HG03378 (cell line): ENCODE data around the gene LYPLA2.
"Not testable (repeated sequence)": the region's sequence is repeated elsewhere in the genome, so short reads cannot be mapped to it uniquely, and the experiment has no call there.

Experiments used
- ATAC-seq: cut with Tn5 transposase; IDR thresholded peaks from one replicate; pipeline ENCODE4 v1.9.1; 2021; ENCODE audit warnings: mild to moderate bottlenecking, moderate library complexity; ENCODE audit not compliant: unreplicated experiment

LYPLA2 gene

GRCh38 chr1:23777979-23778814 is 12.7 kb upstream of the LYPLA2 start, which contains the start of gene PITHD1:
Gene PITHD1 (plus strand): TSS chr1:23778418. CDS start chr1:23778516, 98 bp downstream.
- ATAC-seq = no peak

DNA sequence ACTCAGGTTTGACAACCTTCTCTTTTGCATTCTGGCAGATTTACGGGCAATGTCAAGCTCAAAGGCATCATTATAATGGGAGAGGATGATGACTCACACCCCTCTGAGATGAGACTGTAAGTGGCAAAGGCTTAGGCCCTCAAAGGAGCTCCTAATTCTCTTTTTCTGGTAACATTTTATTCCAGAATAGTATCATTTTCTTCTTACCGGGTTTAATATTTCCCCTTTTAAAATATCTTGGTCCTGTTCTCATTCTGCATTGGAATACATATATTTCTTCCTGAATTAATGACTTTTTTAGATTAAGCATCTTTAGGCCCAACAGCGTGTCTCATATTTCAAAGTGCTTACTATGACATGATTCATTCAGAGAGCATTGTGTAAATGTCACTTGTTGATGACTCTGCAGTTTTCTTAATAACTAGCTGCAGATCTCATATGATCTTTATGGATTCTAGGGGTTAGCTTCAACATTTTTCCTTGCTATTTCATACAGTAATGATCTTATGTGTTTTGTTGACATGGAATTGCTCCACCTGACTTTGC is 11.0 kb upstream of the LYPLA2 start:
- ATAC-seq = no peak

- not testable (repeated sequence) for ATAC-seq
Measured at GRCh38 chr1:23783141-23783540, 7.8 kb upstream of the LYPLA2 start.

GRCh38 chr1:23784846-23785245 is 6.1 kb upstream of the LYPLA2 start:
- ATAC-seq = no peak

GRCh38 chr1:23787701-23788100 is 3.2 kb upstream of the LYPLA2 start:
- ATAC-seq = no peak

DNA sequence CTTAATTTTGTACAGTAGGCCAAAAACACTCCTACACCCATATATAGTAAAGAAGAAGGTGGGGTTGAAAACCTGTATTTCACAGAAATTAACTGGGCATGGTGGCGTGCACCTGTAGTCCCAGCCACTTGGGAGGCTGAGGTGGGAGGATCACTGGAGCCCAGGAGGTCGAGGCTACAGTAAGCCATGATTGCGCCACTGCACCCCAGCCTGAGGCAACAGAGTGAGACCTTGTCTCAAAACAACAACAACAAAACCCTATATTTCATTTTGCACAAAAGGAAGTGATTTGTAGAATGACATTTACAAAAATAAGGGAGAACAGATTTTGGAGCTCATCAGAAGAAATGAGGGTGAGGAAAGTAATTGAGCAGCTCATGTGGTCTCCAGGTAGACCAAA is 2.2 kb upstream of the LYPLA2 start:
- no peak for ATAC-seq

DNA sequence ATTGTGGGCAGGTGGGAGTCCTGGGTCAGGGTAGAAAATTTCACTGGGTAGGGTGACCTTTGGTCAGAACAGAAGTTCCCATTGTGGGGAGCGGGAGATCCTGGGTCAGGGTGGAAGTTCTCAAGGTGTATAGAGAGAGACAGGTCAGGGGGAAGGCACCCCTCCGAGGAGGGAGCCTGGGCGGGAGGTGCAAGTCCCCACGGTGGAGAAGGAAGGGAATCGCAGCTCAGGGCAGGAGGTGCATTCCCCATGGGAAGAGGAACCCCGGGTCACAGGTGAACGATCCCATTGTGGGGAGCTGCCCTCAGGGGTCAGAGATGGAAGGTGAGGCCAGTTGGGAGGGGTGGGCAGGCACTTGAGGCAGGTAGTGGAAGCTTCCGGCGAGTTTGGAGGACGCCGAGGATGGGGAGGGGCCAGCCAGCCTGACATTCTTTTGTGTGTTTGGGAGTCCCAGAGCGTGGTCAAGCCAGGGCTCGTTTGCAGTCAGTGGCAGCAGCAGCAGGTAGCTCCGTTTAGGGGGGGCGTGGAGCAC is 637 bp downstream of the LYPLA2 start:
- no peak for ATAC-seq

- no peak for ATAC-seq
Measured at GRCh38 chr1:23792151-23792945, 1.4 kb downstream of the LYPLA2 start.

GRCh38 chr1:23793018-23793781 is 2.3 kb downstream of the LYPLA2 start:
- ATAC-seq = no peak

DNA sequence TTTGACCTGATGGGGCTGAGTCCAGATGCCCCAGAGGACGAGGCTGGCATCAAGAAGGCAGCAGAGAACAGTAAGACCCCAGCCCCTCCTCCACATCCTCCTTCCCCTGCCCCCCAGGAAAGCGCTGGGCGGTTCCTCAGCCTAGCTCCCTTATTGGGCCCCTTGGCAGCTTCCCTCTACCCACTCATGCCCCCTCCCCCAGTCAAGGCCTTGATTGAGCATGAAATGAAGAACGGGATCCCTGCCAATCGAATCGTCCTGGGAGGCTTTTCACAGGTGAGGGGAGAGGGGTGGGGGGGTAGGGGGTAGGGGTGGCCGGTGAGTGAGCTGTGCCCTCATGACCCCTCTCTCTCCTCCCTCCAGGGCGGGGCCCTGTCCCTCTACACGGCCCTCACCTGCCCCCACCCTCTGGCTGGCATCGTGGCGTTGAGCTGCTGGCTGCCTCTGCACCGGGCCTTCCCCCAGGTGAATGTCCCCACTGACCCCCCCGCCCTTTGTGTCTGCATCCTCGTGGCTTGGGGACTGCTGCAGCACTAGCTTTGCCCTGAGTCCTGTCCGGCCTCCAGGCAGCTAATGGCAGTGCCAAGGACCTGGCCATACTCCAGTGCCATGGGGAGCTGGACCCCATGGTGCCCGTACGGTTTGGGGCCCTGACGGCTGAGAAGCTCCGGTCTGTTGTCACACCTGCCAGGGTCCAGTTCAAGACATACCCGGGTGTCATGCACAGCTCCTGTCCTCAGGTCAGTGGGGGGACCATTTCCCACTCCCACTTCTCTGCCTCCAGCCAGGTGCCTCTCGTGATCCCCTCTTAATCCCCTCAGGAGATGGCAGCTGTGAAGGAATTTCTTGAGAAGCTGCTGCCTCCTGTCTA is 3.2 kb downstream of the LYPLA2 start:
- no peak for ATAC-seq

- ATAC-seq = not testable (repeated sequence)
Measured at GRCh38 chr1:23794732-23795182, 3.8 kb downstream of the LYPLA2 start.

DNA sequence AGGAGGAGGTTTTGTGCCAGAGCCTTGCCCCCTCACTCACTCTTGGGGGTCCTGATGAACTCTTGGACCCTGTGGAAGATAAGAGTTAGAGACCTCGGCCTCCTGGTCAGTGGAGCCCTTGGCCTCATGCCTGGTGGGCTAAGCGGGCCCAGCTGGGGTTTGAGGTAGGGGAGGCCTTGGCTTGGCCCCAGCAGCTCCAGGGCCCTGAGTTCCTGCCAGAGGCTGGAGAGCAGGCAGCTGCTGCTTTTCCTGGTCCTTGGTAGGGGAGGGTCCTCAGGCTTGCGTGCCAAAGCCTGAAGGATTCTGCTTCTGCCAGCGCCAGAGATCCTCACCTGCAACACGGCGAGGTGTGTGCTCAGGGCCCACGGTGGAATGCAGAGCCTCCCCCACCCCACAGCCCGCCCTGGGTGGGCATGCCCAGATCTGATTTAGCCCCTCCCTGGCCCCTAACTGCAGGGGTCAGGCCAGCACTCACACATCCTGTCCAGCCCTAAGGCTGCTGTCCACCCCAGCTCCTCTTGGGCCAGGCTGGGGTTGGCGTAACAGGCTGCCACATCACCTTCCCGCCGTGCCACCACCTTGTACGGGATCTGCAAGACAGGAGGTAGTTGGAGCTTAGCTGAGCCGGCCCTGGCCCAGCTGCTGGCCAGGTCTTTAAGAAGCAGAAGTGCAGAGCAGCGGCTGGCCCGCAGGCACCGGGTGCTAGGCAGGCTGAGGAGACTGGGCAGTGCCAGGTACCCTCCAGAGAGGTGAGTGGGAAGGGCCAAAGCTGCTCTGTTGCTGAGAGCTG is 4.9 kb downstream of the LYPLA2 start:
- ATAC-seq = no peak

DNA sequence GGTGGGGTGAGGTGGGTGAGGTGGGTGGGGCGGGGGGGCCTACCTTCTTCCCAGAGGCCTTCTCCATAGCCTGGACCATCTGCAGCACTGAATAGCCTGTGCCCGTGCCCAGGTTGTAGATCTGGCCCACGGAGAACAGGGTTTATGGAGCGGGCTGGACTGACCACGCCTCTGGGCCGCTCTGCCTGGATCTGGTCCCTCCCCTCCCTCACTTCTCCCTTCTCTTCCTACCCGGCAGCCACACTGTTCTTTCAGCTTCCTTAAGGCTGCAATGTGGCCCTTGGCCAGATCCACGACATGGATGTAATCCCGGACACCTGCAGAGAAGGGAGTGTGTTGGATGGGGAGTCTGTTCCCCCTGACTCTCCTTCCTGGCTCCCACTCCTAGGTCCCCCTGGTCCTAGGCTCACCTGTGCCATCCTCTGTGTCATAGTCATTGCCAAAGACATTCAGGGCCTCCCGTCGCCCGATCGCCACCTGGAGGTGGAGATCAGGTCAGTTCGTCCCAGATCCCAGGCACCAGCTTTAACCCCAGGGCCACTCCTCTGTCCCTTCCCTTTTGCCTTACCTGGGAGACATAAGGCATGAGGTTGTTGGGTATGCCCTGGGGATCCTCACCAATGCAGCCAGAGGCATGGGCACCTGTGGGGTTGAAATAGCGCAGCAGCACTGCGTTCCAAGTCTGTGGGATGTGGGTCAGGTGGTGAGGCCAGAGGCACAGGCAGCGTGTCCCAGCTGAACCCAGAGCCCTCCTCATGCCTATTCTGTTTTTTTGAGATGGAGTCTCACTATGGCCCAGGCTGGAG is 5.7 kb downstream of the LYPLA2 start:
- ATAC-seq = no peak

- ATAC-seq = no peak
Measured at GRCh38 chr1:23797478-23798448, 6.8 kb downstream of the LYPLA2 start.

DNA sequence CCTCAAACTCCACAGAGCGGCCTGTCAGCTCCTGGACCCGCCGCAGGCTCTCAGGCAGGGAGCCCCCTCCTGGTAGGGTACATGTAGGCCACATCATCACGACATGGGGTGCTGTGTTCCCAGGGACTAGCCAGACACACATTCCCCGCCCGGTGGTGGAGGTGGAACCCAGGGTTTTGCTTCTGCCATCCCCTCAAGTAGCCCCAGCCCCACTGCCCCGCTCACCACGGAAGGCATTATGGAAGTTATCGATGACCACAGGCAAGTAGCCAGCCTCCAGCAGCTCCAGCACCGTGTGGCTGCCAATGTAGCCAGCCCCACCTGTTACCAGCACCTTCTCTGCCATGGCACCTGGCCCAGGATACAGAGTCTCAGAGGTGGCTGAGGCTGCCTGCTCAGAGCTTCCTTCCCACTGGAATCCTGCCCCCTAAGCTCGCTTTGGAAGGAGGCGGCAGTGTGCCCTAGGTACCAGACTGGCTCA is 7.8 kb downstream of the LYPLA2 start:
- ATAC-seq = no peak

DNA sequence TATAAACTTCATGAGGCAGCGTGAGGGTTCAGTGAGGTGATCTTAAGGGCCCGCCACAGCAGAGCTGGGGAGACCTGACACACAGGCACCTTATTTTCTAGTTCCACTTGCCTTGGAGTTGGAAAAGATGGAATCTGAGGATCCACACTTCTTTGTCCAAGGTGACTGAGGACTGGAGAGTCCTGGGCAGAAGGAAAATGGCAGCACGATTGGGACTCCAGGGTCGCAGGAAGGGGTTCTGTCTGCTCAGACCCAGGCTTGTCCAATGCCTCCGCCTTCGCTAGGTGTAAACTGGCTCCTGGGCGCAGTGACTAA is 8.3 kb downstream of the LYPLA2 start:
- no peak for ATAC-seq
